GM15510 (cell line): ENCODE data around the gene MITF.

Source experiments
- POLR2A ChIP-seq: IDR thresholded peaks from 3 replicates; pipeline ENCODE4 v1.6.1; 2011; ENCODE audit warnings: borderline replicate concordance; ENCODE audit not compliant: insufficient read length; ENCODE audit errors: extremely low read depth

MITF gene

DNA sequence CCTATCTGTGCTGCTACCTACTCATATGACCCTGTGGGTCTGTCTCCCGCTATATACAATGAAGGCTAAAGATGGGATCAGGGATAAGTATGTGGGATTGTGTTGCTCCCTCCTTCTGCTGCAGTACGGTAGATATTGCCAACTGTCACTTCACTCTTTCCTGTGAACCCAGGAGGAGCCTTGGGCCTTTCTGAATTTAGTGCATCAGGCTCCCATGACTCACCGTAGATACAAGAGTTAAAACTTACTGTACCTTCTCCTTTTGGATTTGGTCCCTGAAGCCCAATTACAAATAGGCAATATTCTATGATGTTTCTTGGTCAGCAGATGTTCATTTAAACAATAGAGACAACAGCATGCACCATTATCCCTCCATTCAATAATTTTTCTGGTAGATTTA lies 27.4 kb downstream of the MITF start:
- TF ChIP-seq POLR2A, result no peak

DNA sequence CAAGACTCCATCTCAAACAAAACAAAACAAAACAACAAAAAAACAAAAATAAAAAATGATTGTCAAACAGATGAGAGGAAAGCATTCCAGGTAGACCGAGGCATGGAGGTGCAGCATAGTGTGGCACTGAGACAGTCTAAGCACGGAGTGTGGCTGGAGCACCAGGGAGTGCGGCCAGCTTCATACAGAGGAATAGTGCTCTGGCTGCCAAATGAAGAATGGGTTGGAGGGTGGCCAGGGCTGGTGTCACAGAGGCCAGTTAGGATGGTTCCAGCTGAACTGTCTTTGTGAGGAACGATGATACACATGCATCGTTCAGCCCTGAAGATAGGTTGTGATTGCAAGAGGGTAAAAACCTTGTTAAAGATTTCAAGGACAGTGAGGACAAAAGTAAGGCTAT lies 28.3 kb downstream of the MITF start:
- TF ChIP-seq POLR2A, result no peak

- TF ChIP-seq POLR2A, result no peak
These were observed 29.2 kb downstream of the MITF start for GRCh38 chr3:69768438-69768837.

DNA sequence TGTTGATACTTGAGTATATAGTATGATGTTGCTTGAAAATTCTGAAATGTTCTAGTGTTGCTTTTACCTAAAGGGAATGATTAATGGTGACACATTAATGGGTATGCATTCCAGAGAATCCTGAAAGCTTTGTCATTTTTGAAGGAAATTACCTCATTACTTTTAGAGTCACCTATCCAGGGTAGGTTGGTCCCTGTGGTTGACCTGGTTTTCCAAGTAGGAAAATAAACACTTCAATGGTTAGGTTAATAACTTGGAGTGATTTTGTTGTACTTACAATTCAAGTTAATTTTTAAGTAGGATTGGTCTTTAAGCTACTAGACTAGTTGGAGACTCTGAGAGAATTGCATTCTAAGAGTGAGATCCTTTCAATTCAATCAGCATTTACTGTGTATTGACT lies 31.0 kb downstream of the MITF start:
- TF ChIP-seq POLR2A, result no peak

GRCh38 chr3:69770976-69771634 lies 31.8 kb downstream of the MITF start:
- no peak for TF ChIP-seq POLR2A

- TF ChIP-seq POLR2A, result no peak
These were observed 33.0 kb downstream of the MITF start for GRCh38 chr3:69772152-69772867.

DNA sequence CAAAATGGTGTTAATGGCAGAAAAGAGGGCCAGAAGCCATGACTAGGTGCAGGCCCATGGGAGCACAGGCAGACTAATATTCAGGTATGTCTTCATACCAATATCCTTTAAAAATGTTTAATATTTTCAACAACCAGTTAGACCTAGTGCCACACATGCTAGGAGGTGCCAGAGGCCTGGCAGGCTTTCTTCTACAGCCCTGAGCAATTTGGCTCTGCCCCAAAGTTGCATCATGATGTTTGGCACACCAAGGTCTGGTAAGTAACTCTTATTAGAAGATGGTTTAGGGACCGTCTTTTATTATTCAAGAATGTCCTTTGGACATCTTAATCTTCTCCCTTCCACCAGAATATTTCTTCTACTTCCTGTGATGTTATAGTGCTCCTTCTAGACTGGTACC lies 34.8 kb downstream of the MITF start:
- no peak for TF ChIP-seq POLR2A

GRCh38 chr3:69775751-69776150 lies 36.5 kb downstream of the MITF start:
- TF ChIP-seq POLR2A, result no peak

DNA sequence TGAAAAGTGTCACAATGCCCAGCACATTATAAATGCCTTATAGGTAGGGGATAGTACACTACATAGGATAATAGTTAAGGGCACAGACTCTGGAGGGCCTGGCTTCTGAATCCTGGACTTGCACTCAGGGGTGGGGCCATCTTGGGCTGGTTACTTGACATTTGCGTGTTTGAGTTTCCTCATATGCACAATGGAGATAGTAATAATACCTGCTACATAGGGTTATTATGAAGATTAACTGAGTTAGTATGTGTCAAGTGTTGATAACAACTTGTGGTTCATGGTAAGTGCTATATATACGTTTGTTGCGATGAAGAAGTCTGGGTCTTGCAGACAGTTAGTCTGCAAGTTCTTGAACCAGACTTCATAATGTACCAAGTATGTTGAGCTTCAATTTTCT lies 37.0 kb downstream of the MITF start:
- no peak for TF ChIP-seq POLR2A

DNA sequence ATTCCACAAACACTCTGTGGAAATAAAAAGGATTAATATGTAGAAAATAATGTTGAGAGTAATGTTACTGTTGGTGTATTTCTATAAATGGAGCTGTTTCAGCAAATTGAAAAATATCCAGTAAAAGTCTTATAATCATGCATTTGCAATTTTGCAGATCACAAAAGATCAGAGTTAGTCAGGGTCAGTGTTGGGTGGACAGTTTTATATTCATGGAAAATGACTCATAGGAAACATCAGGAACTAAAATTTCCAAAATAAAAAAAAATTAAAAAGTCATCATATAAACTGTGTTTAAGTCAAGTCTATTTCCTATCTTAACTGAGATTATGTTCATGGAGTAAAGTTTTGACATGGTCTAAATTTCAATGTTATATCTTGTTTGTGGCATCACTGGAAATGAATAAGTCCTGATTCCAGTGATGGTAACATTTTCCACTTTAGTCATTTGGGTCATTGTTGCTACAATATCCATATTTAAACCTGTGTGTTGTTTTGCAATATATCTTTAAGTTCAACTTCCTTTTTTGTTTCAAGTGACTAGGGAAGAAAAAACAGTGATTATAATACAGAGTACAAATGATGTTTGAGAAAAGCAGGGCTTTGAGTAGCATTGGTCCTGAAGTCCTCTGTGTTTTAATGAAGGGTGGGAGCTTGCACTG lies 37.8 kb downstream of the MITF start:
- no peak for TF ChIP-seq POLR2A

- TF ChIP-seq POLR2A, result no peak
These were observed 38.3 kb downstream of the MITF start for GRCh38 chr3:69777582-69777967.

DNA sequence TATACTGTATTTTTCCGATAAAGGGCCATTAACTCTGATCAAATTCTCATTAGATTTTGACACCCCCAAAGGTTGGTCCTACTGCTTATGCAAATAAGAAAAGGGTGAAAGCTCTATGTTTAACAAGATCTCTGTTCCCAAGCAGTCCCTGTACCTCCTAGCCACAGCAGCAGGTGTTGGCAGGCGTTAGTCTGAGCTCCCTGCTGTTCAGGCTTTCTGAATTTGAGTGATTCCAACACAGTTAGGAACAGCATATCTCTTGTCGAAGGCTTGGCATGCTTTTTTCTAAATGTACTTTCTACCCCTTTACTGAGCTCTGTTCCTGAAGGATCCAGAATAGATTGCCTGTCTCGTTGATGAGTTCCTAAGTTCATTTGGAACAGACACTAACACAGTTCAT lies 42.3 kb downstream of the MITF start:
- TF ChIP-seq POLR2A, result no peak

- no peak for TF ChIP-seq POLR2A
These were observed 45.8 kb downstream of the MITF start for GRCh38 chr3:69784954-69785514.

- no peak for TF ChIP-seq POLR2A
These were observed 46.6 kb downstream of the MITF start for GRCh38 chr3:69785769-69786320.

GRCh38 chr3:69786854-69787253 lies 47.6 kb downstream of the MITF start:
- no peak for TF ChIP-seq POLR2A
